OCI-LY1 (cell line): Measurements from ENCODE around the gene GARRE1.

Experiments
- H2AFZ ChIP-seq: fragments of 200-600 bp; sonication (generic), shearing (Covaris generic); 2 replicates; pipeline ENCODE4 v1.6.0; 2014; ENCODE audit warnings: antibody characterized with exemption, mild to moderate bottlenecking, low read length
- H3F3A ChIP-seq: fragments of 200-600 bp; sonication (generic), shearing (Covaris generic); 2 replicates; pipeline ENCODE4 v1.6.0; 2014; ENCODE audit warnings: mild to moderate bottlenecking, antibody characterized with exemption, low read length, moderate library complexity; ENCODE audit not compliant: insufficient read depth
- H3K27ac ChIP-seq: fragments of 200-600 bp; sonication (generic); 2 replicates; pipeline ENCODE4 v1.5.1; 2014; ENCODE audit warnings: low read length, mixed run types, mild to moderate bottlenecking, low read depth; ENCODE audit not compliant: poor library complexity, severe bottlenecking
- H3K27me3 ChIP-seq: fragments of 200-600 bp; sonication (generic); 2 replicates; pipeline ENCODE4 v1.6.0; 2014; ENCODE audit warnings: antibody characterized with exemption, mild to moderate bottlenecking, low read length, moderate library complexity; ENCODE audit not compliant: insufficient read depth
- H3K36me3 ChIP-seq: fragments of 200-600 bp; sonication (generic); 2 replicates; pipeline ENCODE4 v1.6.1; 2014; ENCODE audit warnings: mild to moderate bottlenecking, antibody characterized with exemption, low read length, moderate library complexity, mixed read lengths; ENCODE audit not compliant: insufficient read depth
- H3K4me1 ChIP-seq: fragments of 200-600 bp; sonication (generic); 2 replicates; pipeline ENCODE4 v1.5.1; 2014; ENCODE audit warnings: mild to moderate bottlenecking, low read length, moderate library complexity; ENCODE audit not compliant: insufficient read depth, severe bottlenecking
- H3K4me2 ChIP-seq: fragments of 200-600 bp; sonication (generic), shearing (Covaris generic); 2 replicates; pipeline ENCODE4 v1.6.1; 2014; ENCODE audit warnings: low read length
- H3K4me3 ChIP-seq: fragments of 200-600 bp; sonication (generic); 2 replicates; pipeline ENCODE4 v1.5.1; 2014; ENCODE audit warnings: low read length, low read depth, mild to moderate bottlenecking, mixed read lengths; ENCODE audit not compliant: poor library complexity, severe bottlenecking
- H3K79me2 ChIP-seq: fragments of 200-600 bp; shearing (Covaris generic); 2 replicates; pipeline ENCODE4 v1.6.1; 2016; ENCODE audit warnings: mixed run types, low read length, mixed read lengths; ENCODE audit not compliant: insufficient read depth
- H3K9ac ChIP-seq: fragments of 200-600 bp; sonication (generic), shearing (Covaris generic); 2 replicates; pipeline ENCODE4 v1.6.1; 2014; ENCODE audit warnings: mild to moderate bottlenecking, low read length, mixed read lengths
- H3K9me2 ChIP-seq: fragments of 200-600 bp; sonication (generic), shearing (Covaris generic); 2 replicates; pipeline ENCODE4 v1.6.1; 2014; ENCODE audit warnings: low read depth, mild to moderate bottlenecking, low read length, mixed read lengths
- H3K9me3 ChIP-seq: fragments of 200-600 bp; shearing (Covaris generic); 2 replicates; pipeline ENCODE4 v1.6.1; 2014; ENCODE audit warnings: low read length, mixed read lengths
- H4K20me1 ChIP-seq: fragments of 200-600 bp; sonication (generic), shearing (Covaris generic); 2 replicates; pipeline ENCODE4 v1.6.0; 2016; ENCODE audit warnings: mild to moderate bottlenecking, low read length; ENCODE audit not compliant: insufficient read depth
- EZH2 ChIP-seq: fragments of 200-600 bp; sonication (generic), shearing (Covaris generic); IDR thresholded peaks from 2 replicates; pipeline ENCODE4 v1.8.0; 2017; ENCODE audit warnings: borderline replicate concordance, mixed run types, mild to moderate bottlenecking, antibody characterized with exemption, low read length, moderate library complexity, mixed read lengths
- TF ChIP-seq, protein P1 (sequence below): fragments of 200-600 bp; sonication (generic), shearing (Covaris generic); IDR thresholded peaks from 2 replicates; pipeline ENCODE4 v1.5.1; 2017; ENCODE audit warnings: mild to moderate bottlenecking, antibody characterized with exemption, low read length, moderate library complexity, mixed read lengths

GARRE1 gene

DNA sequence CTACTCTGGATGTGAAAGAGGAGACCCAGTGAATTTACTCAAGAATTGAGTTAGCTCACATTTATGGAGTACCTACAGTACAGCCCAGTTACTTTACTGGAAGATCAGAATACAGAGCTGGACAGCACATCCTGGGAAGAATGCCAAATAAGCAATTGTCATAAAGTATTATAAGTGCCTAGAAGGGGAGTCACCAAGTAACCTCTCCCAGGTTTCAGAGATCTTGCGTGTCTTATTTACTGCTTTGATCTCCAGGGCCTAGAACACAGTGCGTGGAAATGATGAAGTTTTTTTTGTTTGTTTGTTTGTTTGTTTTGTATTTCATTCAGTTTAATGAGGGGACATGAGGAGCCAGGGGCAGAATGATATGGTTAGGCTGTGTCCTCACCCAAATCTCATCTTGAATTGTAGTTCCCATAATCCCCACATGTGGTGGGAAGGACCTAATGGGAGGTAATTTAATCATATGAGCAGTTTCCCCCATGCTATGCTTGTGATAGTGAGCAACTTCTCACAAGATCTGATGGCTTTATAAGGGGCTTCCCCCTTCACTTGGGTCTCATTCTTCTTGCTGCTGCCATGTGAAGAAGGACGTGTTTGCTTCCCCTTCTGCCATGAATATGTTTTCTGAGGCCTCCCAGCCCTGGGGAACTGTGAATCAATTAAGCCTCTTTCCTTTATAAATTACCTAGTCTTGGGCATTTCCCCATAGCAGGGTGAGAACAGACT lies 5.2 kb downstream of the GARRE1 start:
- no peak overlapping the region for H3K4me3 ChIP-seq
- H3K9me3 ChIP-seq, result no peaks in the 10 kb centered on the region
- H3K79me2 ChIP-seq, result no peaks in the 10 kb centered on the region
- no peaks in the 10 kb centered on the region for H3K9me2 ChIP-seq
- no peak overlapping the region for H3K4me2 ChIP-seq
- H3K27me3 ChIP-seq, result no peaks in the 10 kb centered on the region
- H4K20me1 ChIP-seq, result no peaks in the 10 kb centered on the region
- TF ChIP-seq, protein P1, sequence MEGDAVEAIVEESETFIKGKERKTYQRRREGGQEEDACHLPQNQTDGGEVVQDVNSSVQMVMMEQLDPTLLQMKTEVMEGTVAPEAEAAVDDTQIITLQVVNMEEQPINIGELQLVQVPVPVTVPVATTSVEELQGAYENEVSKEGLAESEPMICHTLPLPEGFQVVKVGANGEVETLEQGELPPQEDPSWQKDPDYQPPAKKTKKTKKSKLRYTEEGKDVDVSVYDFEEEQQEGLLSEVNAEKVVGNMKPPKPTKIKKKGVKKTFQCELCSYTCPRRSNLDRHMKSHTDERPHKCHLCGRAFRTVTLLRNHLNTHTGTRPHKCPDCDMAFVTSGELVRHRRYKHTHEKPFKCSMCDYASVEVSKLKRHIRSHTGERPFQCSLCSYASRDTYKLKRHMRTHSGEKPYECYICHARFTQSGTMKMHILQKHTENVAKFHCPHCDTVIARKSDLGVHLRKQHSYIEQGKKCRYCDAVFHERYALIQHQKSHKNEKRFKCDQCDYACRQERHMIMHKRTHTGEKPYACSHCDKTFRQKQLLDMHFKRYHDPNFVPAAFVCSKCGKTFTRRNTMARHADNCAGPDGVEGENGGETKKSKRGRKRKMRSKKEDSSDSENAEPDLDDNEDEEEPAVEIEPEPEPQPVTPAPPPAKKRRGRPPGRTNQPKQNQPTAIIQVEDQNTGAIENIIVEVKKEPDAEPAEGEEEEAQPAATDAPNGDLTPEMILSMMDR, result no peak
- no peak for TF ChIP-seq EZH2
- H3K4me1 ChIP-seq, result peaks cover 7% of the 10 kb centered on the region
- H3K9ac ChIP-seq, result no peak overlapping the region
- H2AFZ ChIP-seq, result no peak overlapping the region
- H3F3A ChIP-seq, result 0 out of 2 replicates have a peak, but pooled peaks cover 3% of the 10 kb centered on the region
- no peaks in the 10 kb centered on the region for H3K36me3 ChIP-seq
- H3K27ac ChIP-seq, result no peak overlapping the region

DNA sequence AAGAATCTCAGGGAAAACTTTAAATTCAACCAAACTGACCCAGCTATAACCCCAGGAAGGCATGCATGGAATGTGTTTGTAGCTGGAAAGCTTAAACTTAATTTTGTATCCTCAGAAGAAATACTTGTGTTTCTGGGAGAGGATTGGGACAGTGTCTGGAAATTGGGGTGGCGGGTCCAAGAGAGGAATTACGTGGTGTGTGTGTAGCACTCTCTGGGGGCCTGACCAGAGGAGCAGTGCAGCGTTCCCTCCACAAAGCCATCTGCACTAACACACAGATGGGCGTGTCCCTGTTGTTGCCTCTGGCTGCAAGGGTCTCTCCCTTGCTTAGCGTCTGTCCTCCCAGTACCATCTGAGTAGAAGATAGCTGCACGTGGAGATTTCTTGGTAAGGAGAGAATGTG lies 6.4 kb downstream of the GARRE1 start:
- H3K27me3 ChIP-seq, result no peaks in the 10 kb centered on the region
- no peaks in the 10 kb centered on the region for H3K9me3 ChIP-seq
- H2AFZ ChIP-seq, result no peak overlapping the region
- H3K9me2 ChIP-seq, result no peaks in the 10 kb centered on the region
- no peaks in the 10 kb centered on the region for H3K79me2 ChIP-seq
- H3K4me2 ChIP-seq, result no peak overlapping the region
- H4K20me1 ChIP-seq, result no peaks in the 10 kb centered on the region
- H3F3A ChIP-seq, result 0 out of 2 replicates have a peak, but pooled peaks cover 3% of the 10 kb centered on the region
- TF ChIP-seq EZH2, result no peak
- TF ChIP-seq, protein P1, result no peak
- H3K36me3 ChIP-seq, result no peaks in the 10 kb centered on the region
- H3K9ac ChIP-seq, result no peak overlapping the region
- no peaks in the 10 kb centered on the region for H3K4me1 ChIP-seq
- no peak overlapping the region for H3K4me3 ChIP-seq
- no peak overlapping the region for H3K27ac ChIP-seq

DNA sequence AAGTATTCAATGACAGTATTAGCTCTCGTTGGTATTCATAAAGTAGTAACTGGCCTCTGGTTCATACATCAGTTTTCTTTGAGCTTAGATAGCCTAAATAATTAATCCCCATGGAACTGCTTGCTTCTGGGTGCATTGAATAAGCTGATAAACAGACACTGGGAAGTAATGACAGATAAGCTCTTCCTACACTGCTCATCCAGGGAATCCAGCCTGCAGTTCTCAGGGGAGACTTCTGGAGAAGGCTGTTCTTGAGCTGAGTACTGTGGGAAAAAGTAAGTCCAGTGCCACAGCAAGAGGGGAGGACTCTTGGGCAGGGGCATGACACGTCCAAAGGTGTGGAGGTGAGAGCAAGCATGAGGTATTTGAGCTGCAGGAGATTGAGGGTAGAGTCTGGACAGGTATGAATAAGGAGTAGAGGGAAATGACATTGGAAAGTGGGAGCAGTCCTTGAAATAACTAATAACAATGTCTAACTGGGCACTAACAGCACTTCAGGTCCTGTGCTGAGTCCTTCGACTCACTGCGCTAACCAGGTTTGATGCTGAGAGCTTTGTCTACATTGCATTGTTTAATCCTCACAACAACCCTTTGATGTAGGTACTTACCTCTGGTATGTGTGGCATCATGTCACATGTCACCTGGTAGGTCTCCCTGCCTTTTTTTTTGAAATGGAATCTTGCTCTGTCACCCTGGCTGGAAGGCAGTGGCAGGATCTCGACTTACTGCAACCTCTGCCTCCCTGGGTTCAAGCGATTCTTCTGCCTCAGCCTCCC lies 7.2 kb downstream of the GARRE1 start:
- H3K36me3 ChIP-seq, result no peaks in the 10 kb centered on the region
- no peaks in the 10 kb centered on the region for H3K9me2 ChIP-seq
- H3F3A ChIP-seq, result 0 out of 2 replicates have a peak, but pooled peaks cover 3% of the 10 kb centered on the region
- H3K27ac ChIP-seq, result no peak overlapping the region
- H2AFZ ChIP-seq, result no peak overlapping the region
- H3K9me3 ChIP-seq, result no peaks in the 10 kb centered on the region
- no peak overlapping the region for H3K9ac ChIP-seq
- no peak for TF ChIP-seq EZH2
- TF ChIP-seq, protein P1, result no peak
- no peaks in the 10 kb centered on the region for H3K4me1 ChIP-seq
- no peaks in the 10 kb centered on the region for H4K20me1 ChIP-seq
- H3K27me3 ChIP-seq, result no peaks in the 10 kb centered on the region
- H3K4me2 ChIP-seq, result no peak overlapping the region
- H3K79me2 ChIP-seq, result no peaks in the 10 kb centered on the region
- H3K4me3 ChIP-seq, result no peak overlapping the region
